NCI-H2107 treated with DMSO at 0.1 percent for 48 hours (cell line): ENCODE measurements around the gene MUC21.
"Not testable (repeated sequence)": the region's sequence is repeated elsewhere in the genome, so short reads cannot be mapped to it uniquely, and the experiment has no call there.

Experiments
- DNase-seq: peaks from one replicate; lab custom pipeline; 2025; ENCODE audit not compliant: unreplicated experiment; lab: John Stamatoyannopoulos, UW

MUC21 gene

DNA sequence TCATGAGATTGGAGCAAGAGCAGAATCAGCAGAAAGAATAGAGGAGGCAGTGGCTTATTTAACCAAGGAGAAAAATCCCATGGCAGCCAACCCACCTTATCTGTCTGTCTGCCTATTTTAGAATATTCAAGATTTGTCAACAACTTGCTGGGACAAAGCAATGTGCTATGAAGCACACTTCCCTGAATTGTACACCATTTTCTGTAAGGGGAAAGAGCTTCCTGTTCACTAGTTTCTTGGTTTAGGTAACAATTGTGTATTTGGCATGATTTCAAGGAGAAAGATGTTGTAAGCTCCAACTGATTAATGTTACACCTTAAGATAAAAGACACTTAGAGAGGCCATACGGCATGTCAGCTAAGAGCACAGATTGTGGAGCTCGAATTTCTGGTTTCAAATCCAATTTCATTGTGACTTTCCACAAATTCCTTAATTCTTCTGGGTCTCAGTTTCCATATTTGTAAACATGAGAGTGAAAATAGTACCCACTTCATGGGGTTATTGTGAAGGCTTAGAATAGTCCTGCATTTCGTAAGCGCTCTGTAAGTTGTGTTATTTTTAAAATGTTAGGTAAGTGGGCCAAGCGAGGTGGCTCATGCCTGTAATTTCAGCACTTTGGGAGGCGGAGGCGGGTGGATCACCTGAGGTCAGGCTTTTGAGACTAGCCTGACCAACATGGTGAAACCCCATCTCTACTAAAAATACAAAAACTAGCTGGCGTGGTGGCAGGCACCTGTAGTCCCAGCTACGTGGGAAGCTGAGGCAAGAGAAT lies 21.9 kb downstream of the MUC21 start:
- DNase-seq = no peak

- DNase-seq = no peak
Observed at GRCh38 chr6:31007694-31008093, 24.2 kb downstream of the MUC21 start.

DNA sequence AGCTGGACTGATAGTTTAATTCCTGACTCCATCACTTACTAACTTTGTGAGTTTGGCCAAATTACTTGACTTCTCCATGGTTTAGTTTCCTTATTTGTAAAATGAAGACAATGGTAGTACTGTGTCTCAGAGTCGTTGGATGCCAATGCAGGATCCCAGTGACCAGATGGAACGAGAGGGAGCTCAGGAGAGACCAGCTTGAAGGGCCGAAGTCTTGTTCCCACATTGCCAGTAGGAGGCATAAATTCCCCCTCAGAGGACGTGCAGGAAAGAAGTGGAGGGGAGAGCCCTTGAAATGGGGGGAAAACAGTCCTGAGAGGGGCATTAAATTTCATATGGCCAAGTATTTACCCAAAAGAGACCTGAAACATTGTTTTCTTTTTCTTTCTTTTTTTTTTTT lies 24.6 kb downstream of the MUC21 start:
- DNase-seq = no peak

DNA sequence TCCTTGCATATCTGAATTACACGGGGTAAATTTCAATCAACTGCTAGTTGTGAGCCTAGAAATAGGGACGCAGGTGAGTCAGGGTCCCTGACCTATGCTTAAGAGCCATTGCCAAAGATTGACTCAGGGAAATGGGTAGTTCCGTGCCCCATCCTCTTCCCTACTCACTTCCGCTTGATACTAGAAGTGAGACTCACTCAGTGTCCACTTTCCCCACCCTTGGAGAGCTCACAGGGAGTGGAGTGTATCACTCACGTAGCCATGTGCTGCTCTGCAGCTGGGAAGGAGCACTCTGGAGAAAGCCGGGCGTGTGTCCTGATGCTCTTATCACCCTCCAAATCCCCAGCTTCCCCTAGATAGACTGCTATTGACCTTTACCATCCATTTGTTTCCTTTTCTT lies 26.2 kb downstream of the MUC21 start:
- no peak for DNase-seq

GRCh38 chr6:31010393-31011060 lies 27.0 kb downstream of the MUC21 start, which contains the start of gene MUC22:
Gene MUC22 (plus strand): TSS chr6:31010474. CDS start chr6:31010707, 233 bp downstream.
- DNase-seq = no peak

DNA sequence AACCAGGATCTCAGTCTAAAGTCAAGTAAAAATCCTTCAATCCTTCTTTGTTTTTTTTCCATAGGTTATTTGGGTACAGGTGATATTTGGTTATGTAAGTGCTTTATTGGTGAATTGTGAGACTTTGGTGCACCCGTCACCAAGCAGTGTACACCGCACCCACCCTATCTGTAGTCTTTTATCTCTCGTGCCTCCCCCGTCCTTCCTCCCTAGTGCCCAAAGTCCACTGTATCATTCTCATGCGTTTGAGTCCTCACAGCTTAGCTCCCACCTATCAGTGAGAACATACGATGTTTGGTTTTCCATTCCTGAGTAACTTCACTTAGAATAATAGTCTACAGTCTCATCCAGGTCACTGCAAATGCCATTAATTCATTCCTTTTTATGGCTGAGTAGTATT lies 27.6 kb downstream of the MUC21 start:
- no peak for DNase-seq

DNA sequence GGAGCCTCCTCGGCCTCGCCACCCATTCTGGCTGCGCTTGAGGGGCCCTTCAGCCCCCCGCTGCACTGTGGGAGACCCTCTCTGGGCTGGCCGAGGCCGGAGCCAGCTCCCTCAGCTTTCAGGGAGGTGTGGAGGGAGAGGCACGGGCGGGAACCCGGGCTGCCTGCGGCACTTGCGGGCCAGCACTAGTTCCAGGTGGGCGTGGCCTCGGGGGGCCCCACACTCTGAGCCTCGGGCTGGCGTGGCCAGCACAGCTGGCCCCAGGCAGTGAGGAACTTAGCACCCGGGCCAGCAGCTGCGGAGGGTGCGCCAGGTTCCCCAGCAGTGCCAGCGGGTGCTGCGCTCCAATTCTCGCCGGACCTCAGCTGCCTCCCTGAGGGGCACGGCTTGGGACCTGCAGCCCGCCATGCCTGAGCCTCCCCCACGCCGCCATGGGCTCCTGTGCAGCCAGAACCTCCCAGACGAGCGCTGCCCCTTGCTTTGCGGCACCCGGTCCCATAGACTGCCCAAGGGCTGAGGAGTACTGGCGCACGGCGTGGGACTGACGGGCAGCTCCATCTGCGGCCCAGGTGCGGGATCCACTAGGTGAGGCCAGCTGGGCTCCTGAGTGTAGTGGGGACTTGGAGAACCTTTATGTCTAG lies 33.3 kb downstream of the MUC21 start:
- no peak for DNase-seq

- not testable (repeated sequence) for DNase-seq
Observed at GRCh38 chr6:31017436-31017835, 33.9 kb downstream of the MUC21 start.

GRCh38 chr6:31020057-31020456 lies 36.5 kb downstream of the MUC21 start:
- DNase-seq = no peak

DNA sequence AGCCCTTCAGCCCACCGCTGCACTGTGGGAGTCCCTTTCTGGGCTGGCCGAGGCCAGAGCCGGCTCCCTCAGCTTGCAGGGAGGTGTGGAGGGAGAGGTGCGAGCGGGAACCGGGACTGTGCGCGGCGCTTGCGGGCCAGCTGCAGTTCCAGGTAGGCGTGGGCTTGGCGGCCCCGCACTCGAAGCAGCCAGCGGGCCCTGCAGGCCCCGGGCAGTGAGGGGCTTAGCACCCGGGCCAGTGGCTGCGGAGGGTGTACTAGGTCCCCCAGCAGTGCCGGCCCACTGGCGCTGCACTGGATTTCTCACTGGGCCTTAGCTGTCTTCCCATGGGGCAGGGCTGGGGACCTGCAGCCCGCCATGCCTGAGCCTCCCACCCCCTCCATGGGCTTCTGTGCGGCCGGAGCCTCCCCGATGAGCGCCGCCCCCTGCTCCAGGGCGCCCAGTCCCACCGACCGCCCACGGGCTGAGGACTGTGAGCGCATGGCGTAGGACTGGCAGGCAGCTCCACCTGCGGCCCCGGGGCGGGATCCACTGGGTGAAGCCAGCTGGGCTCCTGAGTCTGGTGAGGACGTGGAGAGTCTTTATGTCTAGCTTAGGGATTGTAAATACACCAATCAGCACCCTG lies 37.2 kb downstream of the MUC21 start:
- DNase-seq = not testable (repeated sequence)

GRCh38 chr6:31021705-31022531 lies 38.4 kb downstream of the MUC21 start:
- DNase-seq = not testable (repeated sequence)

DNA sequence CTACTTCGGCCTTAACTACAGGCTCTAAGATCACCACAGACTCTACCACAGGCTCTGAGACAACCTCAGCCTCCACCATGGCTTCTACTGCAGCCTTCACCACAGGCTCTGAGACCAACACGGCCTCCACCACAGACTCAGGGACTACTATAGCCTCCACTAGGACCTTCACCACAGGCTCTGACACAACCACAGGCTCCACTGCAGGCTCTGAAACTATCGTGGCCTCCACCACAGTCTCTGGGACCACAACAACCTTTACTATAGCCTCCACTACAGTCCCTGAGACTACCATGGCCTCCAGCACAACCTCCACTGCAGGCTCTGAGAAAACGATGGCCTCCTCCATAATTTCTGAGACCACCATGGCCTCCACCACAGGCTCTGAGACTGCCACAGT lies 42.1 kb downstream of the MUC21 start:
- no peak for DNase-seq

DNA sequence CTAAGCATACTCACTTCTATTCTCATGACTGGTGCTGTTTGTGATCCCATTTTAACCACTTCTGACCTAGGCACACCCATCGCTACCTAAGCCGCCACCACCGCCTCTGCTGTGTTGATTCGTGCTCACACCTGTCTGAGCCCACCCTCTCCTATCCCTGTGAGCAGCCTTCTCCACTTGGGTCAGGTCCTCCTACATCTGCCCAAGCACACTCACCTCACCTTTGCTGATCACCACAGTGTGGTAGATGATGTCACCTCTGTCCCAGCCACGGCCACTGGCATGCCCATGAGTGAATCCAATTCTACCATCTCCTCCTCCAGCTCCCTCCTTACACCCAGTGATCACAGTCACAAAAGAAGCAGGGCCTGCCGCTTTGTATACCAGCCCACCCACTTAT lies 47.6 kb downstream of the MUC21 start:
- DNase-seq = no peak

GRCh38 chr6:31033075-31033474 lies 49.6 kb downstream of the MUC21 start:
- no peak for DNase-seq

- no peak for DNase-seq
Observed at GRCh38 chr6:31035862-31036497, 52.5 kb downstream of the MUC21 start.

DNA sequence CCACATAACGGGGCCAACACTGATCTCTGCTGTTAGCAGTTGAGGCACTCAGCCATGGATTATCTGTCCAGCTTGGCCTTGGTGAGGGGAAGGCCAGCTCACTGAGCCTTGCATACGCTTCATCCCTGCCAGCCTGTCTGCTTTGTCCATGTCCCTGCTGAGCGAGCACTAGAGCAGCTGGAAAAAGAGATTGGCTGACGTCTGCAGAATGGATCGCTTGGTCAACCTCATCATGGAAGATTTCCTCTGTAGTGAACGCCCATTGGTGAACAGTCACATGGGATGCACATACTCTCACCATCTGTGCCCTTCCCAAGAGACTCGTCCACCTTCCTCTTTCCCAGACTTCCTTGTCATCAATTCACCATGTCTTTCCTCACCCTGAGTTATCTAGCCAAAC lies 53.7 kb downstream of the MUC21 start:
- no peak for DNase-seq

DNA sequence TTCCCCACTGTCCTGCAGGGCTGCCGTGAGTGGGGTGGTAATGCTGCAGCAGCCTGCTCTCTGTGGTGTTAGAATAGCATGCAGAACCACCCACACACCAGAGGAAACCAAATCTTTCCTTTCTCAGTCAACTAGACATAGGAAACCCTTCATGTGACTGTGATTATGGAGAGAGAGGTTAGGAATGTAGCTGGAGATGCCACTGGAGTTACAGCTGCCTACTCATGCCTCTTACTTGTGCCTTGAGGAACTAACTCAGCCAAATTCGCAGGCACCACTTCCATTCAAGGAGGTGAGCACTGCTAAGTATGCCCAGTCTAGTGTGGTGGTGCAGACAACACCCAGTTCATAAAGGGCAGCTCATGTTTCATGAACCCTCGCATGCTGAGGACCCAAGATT lies 54.2 kb downstream of the MUC21 start:
- DNase-seq = no peak

GRCh38 chr6:31038559-31038958 lies 55.0 kb downstream of the MUC21 start:
- no peak for DNase-seq
